GM21360 (cell line): ENCODE data around the gene SOD2.
"Not testable (repeated sequence)": the region's sequence is repeated elsewhere in the genome, so short reads cannot be mapped to it uniquely, and the experiment has no call there.

ENCODE experiments used
- ATAC-seq: cut with Tn5 transposase; IDR thresholded peaks from one replicate; pipeline ENCODE4 v1.9.1; 2021; ENCODE audit warnings: mild to moderate bottlenecking, moderate library complexity; ENCODE audit not compliant: unreplicated experiment

The SOD2 gene

DNA sequence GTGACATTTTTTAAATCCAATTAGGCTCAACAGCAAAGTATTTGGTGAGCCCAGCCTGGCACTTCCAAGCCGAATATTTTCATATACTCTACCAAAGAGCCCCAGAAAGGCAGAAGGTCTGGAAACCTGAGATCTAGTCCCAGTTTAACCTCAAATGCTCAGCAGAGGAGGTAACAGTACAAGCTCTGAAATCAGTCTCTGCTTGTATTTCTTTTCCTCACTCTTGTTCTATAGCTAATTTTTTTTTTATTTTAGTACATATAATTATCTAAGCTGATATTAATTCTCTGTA, 9.1 kb downstream of the SOD2 start:
- ATAC-seq, result no peak

GRCh38 chr6:159682810-159683209, 10.2 kb downstream of the SOD2 start:
- ATAC-seq, result no peak

- no peak for ATAC-seq
Observed at GRCh38 chr6:159682295-159682694, 10.7 kb downstream of the SOD2 start.

- no peak for ATAC-seq
Observed at GRCh38 chr6:159681191-159681880, 11.7 kb downstream of the SOD2 start.

GRCh38 chr6:159680104-159680503, 12.9 kb downstream of the SOD2 start:
- ATAC-seq, result no peak

- ATAC-seq, result peak; percentile 54
Observed at GRCh38 chr6:159679091-159680077, 13.7 kb downstream of the SOD2 start.

- ATAC-seq, result no peak
Observed at GRCh38 chr6:159678574-159678973, 14.5 kb downstream of the SOD2 start.

GRCh38 chr6:159677506-159678165, 15.4 kb downstream of the SOD2 start:
- no peak for ATAC-seq

- ATAC-seq, result no peak
Observed at GRCh38 chr6:159676890-159677505, 16.0 kb downstream of the SOD2 start.

GRCh38 chr6:159676236-159676635, 16.8 kb downstream of the SOD2 start:
- not testable (repeated sequence) for ATAC-seq

DNA sequence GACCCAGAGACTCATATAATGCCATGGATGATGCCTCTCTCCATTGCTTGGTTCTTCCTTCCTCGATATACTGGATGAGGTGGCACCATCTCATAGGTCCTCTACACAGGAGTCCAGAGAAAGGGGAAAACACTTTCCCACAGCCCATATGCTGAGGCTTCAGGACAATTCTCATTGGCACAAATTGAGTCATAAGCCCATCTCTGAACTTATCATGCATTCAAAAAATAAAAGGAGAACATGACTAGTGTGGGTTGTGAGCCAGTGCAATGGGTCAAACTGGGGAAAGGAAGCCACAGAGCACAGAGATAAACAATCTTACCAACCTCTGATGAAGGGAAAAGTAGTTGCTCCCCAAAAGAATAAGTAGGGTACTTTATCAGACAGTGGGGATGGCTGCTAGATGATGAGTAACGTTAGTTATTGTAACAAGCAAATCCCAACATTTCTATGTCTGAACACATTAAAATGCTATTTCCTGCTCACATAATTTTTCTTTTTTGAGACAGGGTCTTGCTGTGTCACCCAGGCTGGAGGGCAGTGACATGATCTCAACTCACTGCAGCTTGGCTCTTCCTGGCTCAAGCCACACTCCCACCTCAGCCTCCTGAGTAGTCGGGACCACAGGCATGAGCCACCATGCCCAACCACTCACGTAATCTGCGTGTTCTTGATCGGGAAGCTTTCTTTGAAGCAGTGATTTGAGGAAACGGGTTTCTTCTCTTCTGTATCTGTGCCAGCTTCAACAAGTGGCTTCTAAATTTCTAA, 27.0 kb downstream of the SOD2 start:
- ATAC-seq, result no peak

DNA sequence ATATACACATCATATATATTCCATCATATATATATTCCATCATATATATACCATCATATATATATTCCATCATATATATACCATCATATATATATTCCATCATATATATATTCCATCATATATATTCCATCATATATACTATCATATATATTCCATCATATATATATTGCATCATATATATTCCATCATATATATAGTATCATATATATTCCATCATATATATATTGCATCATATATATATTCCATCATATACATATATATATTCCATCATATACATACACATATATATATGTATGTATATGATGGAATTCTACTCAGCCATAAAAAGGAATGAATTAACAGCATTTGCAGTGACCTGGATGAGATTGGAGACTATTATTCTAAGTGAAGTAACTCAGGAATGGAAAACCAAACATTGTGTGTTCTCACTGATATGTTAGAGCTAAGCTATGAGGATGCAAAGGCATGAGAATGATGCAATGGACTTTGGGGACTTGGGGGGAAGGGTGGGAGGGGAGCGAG, 29.6 kb downstream of the SOD2 start:
- ATAC-seq, result not testable (repeated sequence)

- not testable (repeated sequence) for ATAC-seq
Observed at GRCh38 chr6:159661977-159662376, 31.1 kb downstream of the SOD2 start.

- ATAC-seq, result no peak
Observed at GRCh38 chr6:159655409-159655988, 37.5 kb downstream of the SOD2 start.

DNA sequence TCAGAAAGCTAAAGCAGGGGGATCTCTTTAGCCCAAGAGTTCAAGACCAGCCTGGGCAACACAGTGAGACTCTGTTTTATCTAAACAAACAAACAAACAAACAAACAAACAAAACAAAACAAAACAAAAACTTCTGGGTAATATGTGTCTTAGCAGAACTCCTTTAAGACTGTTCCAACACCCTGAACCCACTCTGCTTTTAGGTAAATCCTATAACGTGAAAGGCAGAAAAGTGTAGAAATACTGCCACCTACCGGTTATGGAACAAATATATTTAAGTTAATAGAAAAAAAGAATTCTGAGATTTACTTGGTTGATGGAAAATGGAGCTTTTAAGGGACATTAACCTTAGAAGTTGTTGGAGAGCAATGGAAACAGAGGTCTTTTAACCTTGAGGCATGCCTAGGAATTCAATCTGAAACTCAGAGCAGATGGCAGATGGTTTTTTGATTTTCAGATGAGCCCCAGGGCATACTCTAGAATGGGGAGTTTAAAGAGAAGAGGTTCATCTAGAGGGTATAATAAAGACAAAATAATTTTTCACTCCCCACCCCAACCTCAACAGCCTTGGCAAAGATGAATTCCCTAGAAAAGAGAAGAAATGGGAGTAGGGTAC, 38.5 kb downstream of the SOD2 start:
- no peak for ATAC-seq

- ATAC-seq, result no peak
Observed at GRCh38 chr6:159650314-159650713, 42.7 kb downstream of the SOD2 start.

- ATAC-seq, result no peak
Observed at GRCh38 chr6:159649441-159649840, 43.6 kb downstream of the SOD2 start.

GRCh38 chr6:159646733-159647132, 46.3 kb downstream of the SOD2 start:
- ATAC-seq, result no peak

DNA sequence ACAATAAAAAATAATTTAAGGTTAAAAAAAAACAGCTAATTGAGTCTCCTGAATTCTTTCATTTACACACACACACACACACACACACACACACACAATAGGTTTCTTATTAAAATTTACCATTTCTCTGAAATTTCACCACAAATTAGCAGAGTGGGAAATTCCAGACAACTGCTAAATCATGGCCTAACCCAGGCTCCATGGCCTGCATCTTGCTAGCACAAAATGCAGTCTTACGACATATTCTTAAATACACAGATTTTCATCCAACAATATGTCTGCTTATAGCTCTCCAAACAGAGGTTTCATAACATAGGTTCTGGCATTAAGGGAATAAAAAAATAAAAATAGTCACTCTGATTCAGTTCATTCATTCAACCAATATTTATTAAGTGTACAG, 46.9 kb downstream of the SOD2 start:
- no peak for ATAC-seq
